Subcutaneous adipose tissue (tissue), 4 donors: ENCODE data around the gene MRPL49. TPM values are rescaled to one million over a fixed set of nuclear protein-coding genes. Genes with fewer than 3 reads are reported as not detected.

Experiments
- CTCF ChIP-seq: fragments of 450-650 bp; IDR thresholded peaks from one replicate; pipeline ENCODE4 v1.5.1; 2016; ENCODE audit warnings: low read depth, mild to moderate bottlenecking, control low read depth, antibody characterized with exemption, moderate library complexity
- total RNA-seq, 4 donors: library from RNA; depleted of rRNA; stranded (reverse); fragments of >200 nt; gene quantifications; one replicate each; pipeline ENCODE4 v1.1.0, GENCODE V29; 2016

MRPL49 gene
- total RNA-seq, result 10 to 100 TPM; 34.1 to 60.8 (median 48.7) TPM

- TF ChIP-seq CTCF, result no peak
Measured at GRCh38 chr11:65121865-65122696, at the start of gene MRPL49, which contains the start of gene FAU. MRPL49 (plus strand) TSS chr11:65122321; CDS start chr11:65122347, 26 bp downstream. FAU (minus strand) TSS chr11:65122134; CDS start chr11:65121813, 321 bp downstream.

DNA sequence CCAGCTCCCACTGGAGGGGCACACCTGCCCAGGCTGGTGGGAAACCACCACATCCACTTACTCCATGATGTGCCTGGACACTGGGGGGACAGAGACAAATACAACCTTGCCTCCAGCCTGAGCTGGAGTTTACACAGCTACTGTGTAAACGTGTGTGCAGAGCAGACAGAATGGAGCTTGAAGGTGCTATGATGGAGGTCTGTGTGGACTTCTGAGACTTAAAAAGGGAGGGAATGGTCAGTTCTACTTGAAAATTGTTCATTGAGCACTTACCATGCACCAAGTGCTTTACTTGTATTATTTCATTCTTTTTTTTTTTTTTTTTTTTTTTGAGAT lies 49.5 kb upstream of the MRPL49 start:
- no peak for TF ChIP-seq CTCF

DNA sequence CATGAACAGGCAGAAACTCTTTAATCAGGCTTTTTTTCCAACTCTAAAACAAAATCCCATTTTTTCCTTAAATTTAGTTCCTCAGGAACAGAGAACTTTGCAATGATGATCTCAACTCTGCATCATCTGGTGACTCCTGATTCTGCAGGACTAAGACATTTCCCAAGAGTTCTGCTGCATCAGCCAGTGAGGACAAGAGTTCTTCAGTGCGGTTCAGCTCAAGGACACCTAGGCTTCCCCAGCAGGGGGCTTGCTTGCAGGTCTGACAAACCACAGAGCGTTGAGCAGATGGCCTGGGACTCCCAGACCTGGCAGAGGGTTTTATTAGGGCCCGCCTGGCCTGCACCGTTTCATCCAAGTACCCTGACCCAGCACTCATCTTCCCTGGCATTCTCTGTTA lies 44.7 kb upstream of the MRPL49 start:
- no peak for TF ChIP-seq CTCF

DNA sequence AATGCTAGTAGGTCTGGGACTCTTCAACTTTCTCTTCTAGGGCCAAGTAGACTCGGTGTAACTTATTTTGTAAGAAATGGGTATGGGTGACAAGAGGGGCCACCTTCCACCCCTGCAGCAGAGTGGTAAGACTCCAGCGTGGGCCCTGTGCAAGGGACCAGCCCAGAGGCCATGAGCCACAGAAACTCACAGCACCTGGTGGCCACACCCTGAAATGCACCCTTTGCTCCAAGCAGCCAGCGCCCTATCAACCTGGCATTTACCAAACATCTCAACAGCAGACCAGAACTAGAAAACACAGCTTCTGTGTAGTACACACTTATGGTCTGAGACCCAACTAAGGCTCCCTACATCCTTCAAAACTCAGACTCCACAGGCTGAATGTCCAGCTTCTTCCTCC lies 44.0 kb upstream of the MRPL49 start:
- TF ChIP-seq CTCF, result no peak

DNA sequence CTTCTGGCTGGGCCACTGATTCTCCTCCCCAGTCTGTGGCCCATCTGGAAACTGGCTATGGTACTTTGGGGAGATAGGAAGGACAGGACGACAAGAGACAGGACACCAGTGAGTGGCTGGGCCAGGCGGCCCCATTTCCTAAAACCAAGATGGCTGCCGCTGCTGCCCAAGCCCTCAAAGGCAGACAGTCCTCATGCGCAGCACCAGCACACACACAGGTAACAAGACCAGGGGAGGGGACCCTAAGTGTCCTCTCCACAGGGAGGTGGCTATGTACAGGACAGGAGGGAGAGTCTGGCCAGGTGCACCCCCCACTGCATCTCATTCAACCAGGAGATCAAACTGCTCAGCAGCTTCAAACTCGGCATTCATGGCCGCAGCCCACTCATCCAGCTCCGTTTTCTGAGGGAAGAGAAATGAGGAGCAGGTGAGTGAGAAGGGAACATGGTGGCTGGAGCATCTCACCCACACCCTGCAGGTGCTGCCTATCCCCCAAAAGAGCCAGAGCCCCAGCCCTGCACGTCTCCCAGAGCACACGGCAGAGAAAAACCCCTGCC lies 43.3 kb upstream of the MRPL49 start:
- no peak for TF ChIP-seq CTCF

GRCh38 chr11:65083134-65083833 lies 38.8 kb upstream of the MRPL49 start:
- no peak for TF ChIP-seq CTCF
